Mesendoderm (in vitro differentiated cells): ENCODE results near the gene FAM156A. TPM values are rescaled to one million over a fixed set of nuclear protein-coding genes. Genes with fewer than 3 reads are reported as not detected.
"Not testable (repeated sequence)": the region's sequence is repeated elsewhere in the genome, so short reads cannot be mapped to it uniquely, and the experiment has no call there.

Experiments
- DNase-seq: peaks from one replicate; pipeline ENCODE4 v3.0.0; 2013
- H2AK5ac ChIP-seq: 2 replicates; pipeline ENCODE4 v1.6.1; 2013; ENCODE audit warnings: low read length, inconsistent platforms
- H2BK120ac ChIP-seq: 2 replicates; pipeline ENCODE4 v1.6.1; 2013; ENCODE audit warnings: low read depth, mild to moderate bottlenecking, low read length, moderate library complexity, mixed read lengths
- H2BK15ac ChIP-seq: replicated peaks from 2 replicates; pipeline ENCODE4 v1.6.1; 2013; ENCODE audit warnings: low read depth, mild to moderate bottlenecking, moderate library complexity
- H2BK5ac ChIP-seq: 2 replicates; pipeline ENCODE4 v1.6.1; 2013; ENCODE audit warnings: low read length, inconsistent platforms
- H3K18ac ChIP-seq: 2 replicates; pipeline ENCODE4 v1.6.1; 2013; ENCODE audit warnings: mild to moderate bottlenecking, low read length, mixed read lengths
- H3K23ac ChIP-seq: one replicate; pipeline ENCODE4 v1.6.1; 2013; ENCODE audit warnings: low read length
- H3K27ac ChIP-seq: 2 replicates; pipeline ENCODE4 v1.5.1; 2013; ENCODE audit warnings: low read depth, mild to moderate bottlenecking, inconsistent platforms, low read length, moderate library complexity
- H3K27me3 ChIP-seq: 2 replicates; pipeline ENCODE4 v1.6.1; 2013; ENCODE audit warnings: low read length, control low read depth, mild to moderate bottlenecking, inconsistent platforms; ENCODE audit not compliant: insufficient read depth, poor library complexity
- H3K36me3 ChIP-seq: 2 replicates; pipeline ENCODE4 v1.6.1; 2013; ENCODE audit warnings: low read length, inconsistent platforms; ENCODE audit not compliant: control insufficient read depth, insufficient read depth
- H3K4ac ChIP-seq: one replicate; pipeline ENCODE4 v1.6.1; 2013; ENCODE audit warnings: low read depth, mild to moderate bottlenecking, low read length, moderate library complexity
- H3K4me1 ChIP-seq: 2 replicates; pipeline ENCODE4 v1.6.1; 2013; ENCODE audit warnings: low read depth, low read length, inconsistent platforms; ENCODE audit not compliant: control insufficient read depth
- H3K4me2 ChIP-seq: 2 replicates; pipeline ENCODE4 v1.6.1; 2013; ENCODE audit warnings: low read length
- H3K4me3 ChIP-seq: 2 replicates; pipeline ENCODE4 v1.5.1; 2013; ENCODE audit warnings: mild to moderate bottlenecking, low read length
- H3K56ac ChIP-seq: one replicate; pipeline ENCODE4 v1.6.1; 2013; ENCODE audit warnings: low read length
- H3K79me1 ChIP-seq: 2 replicates; pipeline ENCODE4 v1.6.1; 2013; ENCODE audit warnings: low read length, inconsistent platforms
- H3K79me2 ChIP-seq: 2 replicates; pipeline ENCODE4 v1.6.1; 2013; ENCODE audit warnings: mild to moderate bottlenecking, low read length; ENCODE audit not compliant: control insufficient read depth, insufficient read depth
- H3K9ac ChIP-seq: 2 replicates; pipeline ENCODE4 v1.6.1; 2013; ENCODE audit warnings: low read length, inconsistent platforms
- H4K5ac ChIP-seq: one replicate; pipeline ENCODE4 v1.6.1; 2013; ENCODE audit warnings: low read length
- H4K8ac ChIP-seq: one replicate; pipeline ENCODE4 v1.6.1; 2013; ENCODE audit warnings: low read depth, mild to moderate bottlenecking, control low read depth, low read length, moderate library complexity
- WGBS: extraction: QIAGEN DNeasy Blood & Tissue Kit; methylation state at CpG from one replicate; pipeline ENCODE4 v1.1.7; 2013; ENCODE audit warnings: low lambda C conversion rate, missing lambda C conversion rate; ENCODE audit not compliant: insufficient coverage; ENCODE audit errors: extremely low coverage; 5-methylcytosine and 5-hydroxymethylcytosine counted together
- polyA plus RNA-seq, 2 experiments: library from polyadenylated mRNA; stranded (reverse); fragments of 200-250 nt; gene quantifications; one replicate each; pipeline ENCODE4 v1.2.3, GENCODE V29; 2013

FAM156A gene, protein sequence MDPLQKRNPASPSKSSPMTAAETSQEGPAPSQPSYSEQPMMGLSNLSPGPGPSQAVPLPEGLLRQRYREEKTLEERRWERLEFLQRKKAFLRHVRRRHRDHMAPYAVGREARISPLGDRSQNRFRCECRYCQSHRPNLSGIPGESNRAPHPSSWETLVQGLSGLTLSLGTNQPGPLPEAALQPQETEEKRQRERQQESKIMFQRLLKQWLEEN
- polyA plus RNA-seq (2013, experiment 1 of 2) = 6.8 TPM
- polyA plus RNA-seq (2013, experiment 2 of 2) = 6.7 TPM

DNA sequence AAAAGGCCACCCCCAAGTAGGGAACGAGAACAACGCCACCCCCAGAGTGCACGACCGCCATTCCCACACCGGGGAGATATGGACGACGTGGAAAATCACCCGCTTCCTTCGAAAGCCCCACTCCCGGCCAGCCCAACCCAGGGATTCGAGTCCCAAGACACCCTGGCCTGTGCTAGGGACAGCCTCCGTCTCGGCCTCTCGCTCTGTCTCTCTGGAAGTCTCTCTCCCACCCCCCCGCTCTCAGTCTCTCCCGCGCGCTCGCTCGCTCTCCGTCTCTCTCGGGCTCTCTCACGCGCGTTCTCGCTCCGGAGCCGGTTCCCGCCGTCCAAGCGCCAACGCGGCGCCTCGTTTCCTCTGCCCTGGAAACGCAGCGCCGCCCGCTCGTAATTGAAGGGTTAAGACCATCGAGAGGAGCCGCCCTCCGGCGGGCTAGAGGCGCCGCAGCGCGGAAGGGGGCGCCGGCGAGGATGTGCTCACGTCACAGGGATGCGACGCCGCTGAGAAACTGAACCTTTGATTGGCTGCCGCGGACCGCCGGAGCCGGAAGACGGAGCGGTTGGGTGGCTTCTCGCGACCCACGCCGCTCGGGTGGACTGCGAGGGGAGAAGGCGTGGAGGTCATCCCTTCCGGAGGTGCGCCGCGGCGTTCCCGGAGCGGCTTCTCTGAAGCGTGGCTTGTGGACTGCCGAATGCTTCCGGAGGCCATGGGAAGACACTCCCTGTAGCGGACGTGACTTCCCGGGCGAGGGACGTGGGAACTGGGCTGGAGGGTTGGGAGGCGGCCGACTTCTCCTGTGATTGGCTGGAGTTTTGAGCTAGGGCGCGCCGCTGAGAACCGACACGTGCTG is at the start of gene FAM156A:
FAM156A (minus strand) TSS at position 406 of the 847 bp plus-strand sequence. CDS start 9,930 bp downstream, outside the sequence.
- DNase-seq, H3K79me1 ChIP-seq, H4K5ac ChIP-seq, H3K56ac ChIP-seq, H2AK5ac ChIP-seq, H3K9ac ChIP-seq, H3K23ac ChIP-seq, H2BK15ac ChIP-seq, H2BK5ac ChIP-seq, H3K4me2 ChIP-seq, H3K27ac ChIP-seq, H3K36me3 ChIP-seq, H3K4me3 ChIP-seq, H4K8ac ChIP-seq, H3K4me1 ChIP-seq, H3K4ac ChIP-seq, H2BK120ac ChIP-seq, H3K79me2 ChIP-seq, H3K18ac ChIP-seq, H3K27me3 ChIP-seq: not testable (repeated sequence)
- no CpG with 5 or more reads among the region's 91 CpGs for WGBS

DNA sequence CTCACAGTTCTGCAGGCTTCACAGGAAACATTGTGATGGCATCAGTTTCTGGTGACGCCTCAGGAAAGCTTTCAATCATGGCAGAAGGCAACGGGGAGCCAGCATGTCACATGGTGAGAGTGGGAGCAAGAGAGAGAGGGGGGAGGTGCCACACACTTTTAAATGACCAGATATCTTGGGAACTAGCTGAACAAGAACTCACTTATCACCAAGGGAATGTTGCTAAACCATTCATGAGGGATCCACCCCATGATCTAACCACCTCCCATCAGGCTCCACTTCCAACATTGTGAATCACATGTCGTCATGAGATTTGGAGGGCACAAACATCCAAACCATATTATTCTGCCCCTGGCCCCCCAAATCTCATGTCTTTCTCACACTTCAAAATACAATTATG is 47.0 kb upstream of the FAM156A start:
- H3K4me3 ChIP-seq = no peak overlapping the region
- H4K8ac ChIP-seq = no peak overlapping the region
- WGBS = no CpG with 5 or more reads among the region's 3 CpGs
- no peak overlapping the region for H2BK120ac ChIP-seq
- H3K56ac ChIP-seq = no peak overlapping the region
- H3K18ac ChIP-seq = no peak overlapping the region
- no peak overlapping the region for H3K4me2 ChIP-seq
- H2BK5ac ChIP-seq = no peak overlapping the region
- H2AK5ac ChIP-seq = no peak overlapping the region
- H3K27ac ChIP-seq = no peak overlapping the region
- no peaks in the 10 kb centered on the region for H3K79me1 ChIP-seq
- H3K36me3 ChIP-seq = no peaks in the 10 kb centered on the region
- no peaks in the 10 kb centered on the region for H3K4me1 ChIP-seq
- no peak overlapping the region for H3K4ac ChIP-seq
- H3K79me2 ChIP-seq = no peaks in the 10 kb centered on the region
- no peak overlapping the region for H3K9ac ChIP-seq
- no peak for DNase-seq
- no peaks in the 10 kb centered on the region for H3K27me3 ChIP-seq
- no peak overlapping the region for H4K5ac ChIP-seq
- no peak overlapping the region for H2BK15ac ChIP-seq
- no peak overlapping the region for H3K23ac ChIP-seq

DNA sequence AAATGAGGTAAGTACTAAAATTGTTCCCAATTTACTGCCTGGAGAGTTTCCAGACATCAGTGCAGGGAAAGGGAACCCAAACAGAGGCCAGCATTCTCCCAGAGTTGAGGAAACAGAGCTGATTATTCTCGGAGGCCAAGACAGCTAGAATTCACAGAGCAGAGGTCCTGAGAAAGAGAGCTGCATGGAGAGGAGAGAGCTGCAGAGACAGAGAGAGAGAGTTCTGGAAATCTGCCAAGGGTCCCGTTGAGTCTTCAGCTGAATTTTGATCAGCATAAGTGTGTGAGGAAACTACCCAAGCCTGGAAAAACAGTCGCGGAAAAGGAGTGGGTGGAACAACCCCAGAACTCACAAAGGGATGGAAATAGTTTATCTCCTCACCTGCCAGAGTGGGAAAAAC is 46.5 kb upstream of the FAM156A start:
- H2BK120ac ChIP-seq = no peak overlapping the region
- no peaks in the 10 kb centered on the region for H3K27me3 ChIP-seq
- H3K79me2 ChIP-seq = no peaks in the 10 kb centered on the region
- H2BK5ac ChIP-seq = no peak overlapping the region
- no peak overlapping the region for H3K4ac ChIP-seq
- no CpG with 5 or more reads among the region's 4 CpGs for WGBS
- H3K27ac ChIP-seq = no peak overlapping the region
- H3K79me1 ChIP-seq = no peaks in the 10 kb centered on the region
- H3K4me3 ChIP-seq = no peak overlapping the region
- DNase-seq = no peak
- no peak overlapping the region for H3K18ac ChIP-seq
- H3K23ac ChIP-seq = no peak overlapping the region
- H4K8ac ChIP-seq = no peak overlapping the region
- H4K5ac ChIP-seq = no peak overlapping the region
- H3K4me1 ChIP-seq = no peaks in the 10 kb centered on the region
- H3K9ac ChIP-seq = no peak overlapping the region
- no peak overlapping the region for H3K56ac ChIP-seq
- H2AK5ac ChIP-seq = no peak overlapping the region
- no peak overlapping the region for H2BK15ac ChIP-seq
- H3K36me3 ChIP-seq = no peaks in the 10 kb centered on the region
- H3K4me2 ChIP-seq = no peak overlapping the region

DNA sequence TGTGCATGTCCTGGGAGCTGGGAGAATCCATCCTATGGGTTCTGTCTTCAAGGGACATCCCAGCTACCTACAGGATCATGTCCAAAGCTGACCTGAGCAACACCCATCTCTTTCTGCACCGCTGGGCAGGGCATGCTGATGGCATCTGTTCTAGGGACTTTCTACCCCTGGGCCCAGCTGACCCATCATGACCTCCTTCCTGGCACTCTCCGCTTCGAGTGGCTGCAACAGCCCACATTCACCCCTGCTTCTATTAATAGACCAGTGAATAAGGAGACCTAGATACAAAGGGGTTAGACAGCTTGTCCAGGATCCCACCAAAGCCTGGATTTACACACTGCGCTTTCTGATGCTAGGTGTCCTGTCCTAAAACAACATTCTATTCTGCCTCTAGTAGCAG is 45.7 kb upstream of the FAM156A start:
- no peaks in the 10 kb centered on the region for H3K79me1 ChIP-seq
- H2BK15ac ChIP-seq = no peak overlapping the region
- no peak overlapping the region for H3K27ac ChIP-seq
- no peak overlapping the region for H4K8ac ChIP-seq
- no peak overlapping the region for H2AK5ac ChIP-seq
- H3K79me2 ChIP-seq = no peaks in the 10 kb centered on the region
- H3K23ac ChIP-seq = no peak overlapping the region
- no peak overlapping the region for H3K18ac ChIP-seq
- no peak overlapping the region for H3K4ac ChIP-seq
- H3K36me3 ChIP-seq = no peaks in the 10 kb centered on the region
- no peak for DNase-seq
- H3K4me2 ChIP-seq = no peak overlapping the region
- no peak overlapping the region for H2BK120ac ChIP-seq
- H4K5ac ChIP-seq = no peak overlapping the region
- no CpG with 5 or more reads among the region's 4 CpGs for WGBS
- no peak overlapping the region for H3K4me3 ChIP-seq
- no peak overlapping the region for H2BK5ac ChIP-seq
- no peak overlapping the region for H3K56ac ChIP-seq
- no peaks in the 10 kb centered on the region for H3K27me3 ChIP-seq
- no peaks in the 10 kb centered on the region for H3K4me1 ChIP-seq
- H3K9ac ChIP-seq = no peak overlapping the region

DNA sequence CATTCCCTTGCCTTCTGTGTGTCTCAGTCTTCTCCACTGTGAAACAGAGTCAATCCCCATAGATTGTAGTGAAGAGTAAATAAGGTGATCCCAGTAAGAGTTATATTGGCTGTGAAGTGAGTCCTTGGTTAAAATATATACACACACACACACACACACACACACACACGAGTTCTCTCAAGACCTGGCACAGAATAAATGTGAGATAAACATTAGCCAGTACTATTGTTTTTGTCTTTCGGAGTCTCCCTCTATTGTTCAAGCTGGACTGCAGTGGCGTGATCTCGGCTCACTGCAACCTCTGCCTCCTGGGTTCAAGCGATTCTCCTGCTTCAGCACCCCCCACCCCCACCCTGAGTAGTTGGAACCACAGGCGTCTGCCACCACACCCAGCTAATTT is 44.8 kb upstream of the FAM156A start:
- Histone ChIP-seq H3K36me3 (no peaks in the 10 kb centered on the region), H3K23ac (no peak overlapping the region), H3K18ac (no peak overlapping the region), H2AK5ac (no peak overlapping the region), H3K9ac (no peak overlapping the region), H2BK5ac (no peak overlapping the region), H3K56ac (no peak overlapping the region), H3K27ac (no peak overlapping the region), H3K4me2 (no peak overlapping the region), H2BK15ac (no peak overlapping the region), H3K4ac (no peak overlapping the region), H3K4me1 (no peaks in the 10 kb centered on the region), H4K5ac (no peak overlapping the region), H3K4me3 (no peak overlapping the region), H3K79me1 (no peaks in the 10 kb centered on the region), H3K79me2 (no peaks in the 10 kb centered on the region), H4K8ac (no peak overlapping the region), H3K27me3 (no peaks in the 10 kb centered on the region), H2BK120ac (no peak overlapping the region)
- no peak for DNase-seq
- no CpG with 5 or more reads among the region's 6 CpGs for WGBS
